Right ventricle myocardium superior (tissue), 1 donor: ENCODE measurements around the gene GSTT2. TPM values are rescaled to one million over a fixed set of nuclear protein-coding genes. Genes with fewer than 3 reads are reported as not detected.

Experiments used
- ATAC-seq: fragments of 200-7000 bp; cut with Tn5 transposase; one replicate; pipeline ENCODE4 v1.9.1; 2020; ENCODE audit warnings: mild to moderate bottlenecking; ENCODE audit not compliant: poor library complexity
- DNase-seq: peaks from one replicate; pipeline ENCODE4 v3.0.0-alpha.2; 2020
- intact Hi-C: fragments of 100-400 bp; cut with DNase I; formaldehyde crosslinking; loops from one replicate; pipeline ENCODE4 v1.11.2; 2022
- total RNA-seq: library from RNA; stranded (reverse); fragmentation: NEBNext Ultra II Directional; extraction: Animal tissue kit (Norgen Biotek cat#: 25700); gene quantifications from one replicate; pipeline ENCODE4 v1.2.1, GENCODE V29; 2021
- donor health status: DM: no; HTN: yes; CAD: no; lungs with severe emphysema.

GSTT2 gene
- total RNA-seq, 1 donor from 2014 or later: 0.62 TPM

- ATAC-seq: peak; percentile 95
- intact Hi-C loops: no loop called here
- DNase-seq: peak; percentile 92
These were observed 25.3 kb downstream of the GSTT2 start, which contains the start of gene GSTT4 for GRCh38 chr22:24005201-24005600. Gene GSTT4 (minus strand): TSS chr22:24005453. CDS start chr22:24005356, 97 bp downstream.

- intact Hi-C loops: no loop called here
- DNase-seq: no peak
- no peak for ATAC-seq
These were observed 26.4 kb downstream of the GSTT2 start for GRCh38 chr22:24006207-24006913.

GRCh38 chr22:24006914-24007214 lies 26.9 kb downstream of the GSTT2 start:
- DNase-seq: no peak
- no peak for ATAC-seq
- intact Hi-C loops: no loop called here

- DNase-seq (no peak), ATAC-seq (no peak)
- intact Hi-C loops: no loop called here
These were observed 27.5 kb downstream of the GSTT2 start for GRCh38 chr22:24007253-24008021.

GRCh38 chr22:24008022-24008283 lies 28.0 kb downstream of the GSTT2 start:
- intact Hi-C loops: no loop called here
- no peak for DNase-seq

GRCh38 chr22:24008381-24009226 lies 28.7 kb downstream of the GSTT2 start:
- DNase-seq: no peak
- no peak for ATAC-seq
- intact Hi-C loops: no loop called here

More at GRCh38 chr22:24008022-24008283, 28.0 kb downstream of the GSTT2 start:
- no peak for ATAC-seq

GRCh38 chr22:24009227-24010017 lies 29.5 kb downstream of the GSTT2 start:
- intact Hi-C loops: no loop called here
- DNase-seq: no peak
- no peak for ATAC-seq

- intact Hi-C loops: no loop called here
- DNase-seq: no peak
- ATAC-seq: no peak
These were observed 30.1 kb downstream of the GSTT2 start for GRCh38 chr22:24010018-24010391.

- intact Hi-C loops: no loop called here
- DNase-seq: no peak
- no peak for ATAC-seq
These were observed 31.8 kb downstream of the GSTT2 start for GRCh38 chr22:24011735-24012068.

GRCh38 chr22:24016156-24016555 lies 36.2 kb downstream of the GSTT2 start:
- ATAC-seq (no peak), DNase-seq (no peak)
- intact Hi-C loops: no loop called here

- DNase-seq (no peak), ATAC-seq (no peak)
- intact Hi-C loops: no loop called here
These were observed 41.4 kb downstream of the GSTT2 start for GRCh38 chr22:24021304-24021703.

- intact Hi-C loops: no loop called here
- DNase-seq (no peak), ATAC-seq (no peak)
These were observed 43.4 kb downstream of the GSTT2 start for GRCh38 chr22:24023204-24023789.

- ATAC-seq: no peak
- intact Hi-C loops: no loop called here
- DNase-seq: no peak
These were observed 44.4 kb downstream of the GSTT2 start for GRCh38 chr22:24024354-24024753.

GRCh38 chr22:24025475-24025874 lies 45.5 kb downstream of the GSTT2 start:
- intact Hi-C loops: no loop called here
- DNase-seq (no peak), ATAC-seq (no peak)

- DNase-seq: no peak
- intact Hi-C loops: no loop called here
- ATAC-seq: no peak
These were observed 46.1 kb downstream of the GSTT2 start for GRCh38 chr22:24026056-24026455.

GRCh38 chr22:24026733-24027132 lies 46.8 kb downstream of the GSTT2 start:
- DNase-seq: no peak
- no peak for ATAC-seq
- intact Hi-C loops: no loop called here

GRCh38 chr22:24027389-24027975 lies 47.5 kb downstream of the GSTT2 start:
- DNase-seq (no peak), ATAC-seq (no peak)
- intact Hi-C loops: no loop called here

GRCh38 chr22:24027991-24028390 lies 48.1 kb downstream of the GSTT2 start:
- intact Hi-C loops: no loop called here
- DNase-seq (no peak), ATAC-seq (no peak)
